GM10248 (cell line): ENCODE data around the gene LYSMD1.
"Not testable (repeated sequence)": the region's sequence is repeated elsewhere in the genome, so short reads cannot be mapped to it uniquely, and the experiment has no call there.

Experiments used
- CTCF ChIA-PET: fragments of 300-600 bp; sonication (Branson Sonifier 250); formaldehyde crosslinking; extraction: SDS; loops from one replicate; lab custom pipeline; 2021; ENCODE audit warnings: antibody characterized with exemption; lab: Yijun Ruan, JAX
- POLR2A ChIA-PET: fragments of 350-650 bp; sonication (Branson Sonifier 250); formaldehyde crosslinking; extraction: SDS; loops from one replicate; lab custom pipeline; 2020; ENCODE audit warnings: antibody characterized with exemption; lab: Yijun Ruan, JAX
- DNase-seq: peaks from one replicate; pipeline ENCODE4 v3.0.0; 2012; ENCODE audit errors: extremely low spot score
- TF ChIP-seq, protein P1 (sequence below): IDR thresholded peaks from 2 replicates; pipeline ENCODE4 v1.5.1; 2012; ENCODE audit warnings: mild to moderate bottlenecking, low read depth; ENCODE audit errors: extremely low read depth, missing control alignments, control extremely low read depth

LYSMD1 gene, protein sequence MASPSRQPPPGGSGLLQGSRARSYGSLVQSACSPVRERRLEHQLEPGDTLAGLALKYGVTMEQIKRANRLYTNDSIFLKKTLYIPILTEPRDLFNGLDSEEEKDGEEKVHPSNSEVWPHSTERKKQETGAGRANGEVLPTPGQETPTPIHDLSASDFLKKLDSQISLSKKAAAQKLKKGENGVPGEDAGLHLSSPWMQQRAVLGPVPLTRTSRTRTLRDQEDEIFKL

DNA sequence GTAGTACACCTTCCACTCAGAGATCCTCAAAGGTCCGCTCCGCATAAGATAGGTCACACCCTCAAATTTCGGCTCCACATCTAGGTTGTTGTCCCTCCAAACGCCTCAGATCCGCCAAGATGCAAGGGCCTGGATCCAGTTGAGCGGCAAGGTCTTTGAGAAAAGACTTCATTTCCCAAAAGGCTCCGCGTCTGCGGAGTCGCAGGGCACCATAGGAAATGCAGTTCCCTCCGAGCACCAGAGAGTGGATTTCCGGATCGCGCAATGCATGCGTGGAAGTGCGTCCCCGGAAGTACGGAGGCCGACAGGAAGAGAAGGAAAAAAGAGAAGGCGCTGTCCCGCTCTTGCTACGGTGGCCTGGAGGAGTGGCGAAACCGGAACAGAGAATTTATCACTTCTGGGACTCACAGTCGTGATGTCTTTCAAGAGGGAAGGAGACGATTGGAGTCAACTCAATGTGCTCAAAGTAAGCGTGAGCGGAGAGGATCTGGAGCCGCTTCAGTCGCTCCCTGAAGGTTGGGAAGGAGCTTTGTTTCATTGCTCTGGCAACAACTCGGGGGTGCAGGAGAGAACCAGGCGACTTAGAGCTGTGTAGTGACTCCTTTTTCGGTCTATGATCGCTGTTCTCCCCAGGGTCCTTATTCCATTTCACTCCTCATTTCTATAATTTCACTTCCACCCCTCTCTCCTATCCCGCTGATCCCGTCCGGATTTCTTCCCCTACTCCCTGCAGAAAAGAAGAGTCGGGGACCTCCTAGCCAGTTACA is at the start of gene LYSMD1, which contains the start of gene SCNM1:
Gene LYSMD1 (minus strand): TSS at position 165 of the 767 bp plus-strand sequence. CDS start 644 bp downstream, outside the sequence.
Gene SCNM1 (plus strand): TSS at position 407 of the 767 bp plus-strand sequence. CDS start 9 bp downstream, at position 416.
- ChIA-PET CTCF (interaction anchor here (1.4 to 3.6 kb wide), 7 partner anchors 9 to 86 kb away, joined by 3 to 16 read pairs (median 4); partner anchors contain the start of gene TNFAIP8L2), POLR2A (interaction anchor here (0.6 to 1.1 kb wide), 3 partner anchors 9 to 103 kb away, joined by 3 read pairs; partner anchors contain the start of genes TNFAIP8L2 and VPS72)
- peak; percentile 94 for DNase-seq
- TF ChIP-seq, protein P1, sequence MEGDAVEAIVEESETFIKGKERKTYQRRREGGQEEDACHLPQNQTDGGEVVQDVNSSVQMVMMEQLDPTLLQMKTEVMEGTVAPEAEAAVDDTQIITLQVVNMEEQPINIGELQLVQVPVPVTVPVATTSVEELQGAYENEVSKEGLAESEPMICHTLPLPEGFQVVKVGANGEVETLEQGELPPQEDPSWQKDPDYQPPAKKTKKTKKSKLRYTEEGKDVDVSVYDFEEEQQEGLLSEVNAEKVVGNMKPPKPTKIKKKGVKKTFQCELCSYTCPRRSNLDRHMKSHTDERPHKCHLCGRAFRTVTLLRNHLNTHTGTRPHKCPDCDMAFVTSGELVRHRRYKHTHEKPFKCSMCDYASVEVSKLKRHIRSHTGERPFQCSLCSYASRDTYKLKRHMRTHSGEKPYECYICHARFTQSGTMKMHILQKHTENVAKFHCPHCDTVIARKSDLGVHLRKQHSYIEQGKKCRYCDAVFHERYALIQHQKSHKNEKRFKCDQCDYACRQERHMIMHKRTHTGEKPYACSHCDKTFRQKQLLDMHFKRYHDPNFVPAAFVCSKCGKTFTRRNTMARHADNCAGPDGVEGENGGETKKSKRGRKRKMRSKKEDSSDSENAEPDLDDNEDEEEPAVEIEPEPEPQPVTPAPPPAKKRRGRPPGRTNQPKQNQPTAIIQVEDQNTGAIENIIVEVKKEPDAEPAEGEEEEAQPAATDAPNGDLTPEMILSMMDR: no peak

DNA sequence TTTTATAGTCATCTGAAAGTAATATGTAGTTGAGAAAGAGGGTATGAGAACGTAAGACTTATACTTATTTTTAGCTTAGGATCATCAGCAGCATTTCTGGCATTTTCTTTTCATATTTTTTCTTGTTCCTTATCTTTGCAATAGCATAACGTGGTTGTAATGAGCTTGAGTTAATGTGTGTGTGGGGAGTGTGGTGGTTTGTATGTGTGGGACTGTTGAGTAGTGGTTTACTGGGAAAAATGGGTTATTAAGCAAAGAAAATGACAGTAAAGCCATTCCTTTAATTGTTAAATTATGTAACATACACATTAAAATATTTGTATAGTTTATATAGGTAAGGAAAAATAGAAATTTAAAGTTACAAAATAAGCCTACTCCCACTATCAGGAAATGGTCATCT is 47.9 kb upstream of the LYSMD1 start:
- no peak for DNase-seq
- ChIA-PET POLR2A (no interaction called here), CTCF (no interaction called here)
- TF ChIP-seq, protein P1: no peak

DNA sequence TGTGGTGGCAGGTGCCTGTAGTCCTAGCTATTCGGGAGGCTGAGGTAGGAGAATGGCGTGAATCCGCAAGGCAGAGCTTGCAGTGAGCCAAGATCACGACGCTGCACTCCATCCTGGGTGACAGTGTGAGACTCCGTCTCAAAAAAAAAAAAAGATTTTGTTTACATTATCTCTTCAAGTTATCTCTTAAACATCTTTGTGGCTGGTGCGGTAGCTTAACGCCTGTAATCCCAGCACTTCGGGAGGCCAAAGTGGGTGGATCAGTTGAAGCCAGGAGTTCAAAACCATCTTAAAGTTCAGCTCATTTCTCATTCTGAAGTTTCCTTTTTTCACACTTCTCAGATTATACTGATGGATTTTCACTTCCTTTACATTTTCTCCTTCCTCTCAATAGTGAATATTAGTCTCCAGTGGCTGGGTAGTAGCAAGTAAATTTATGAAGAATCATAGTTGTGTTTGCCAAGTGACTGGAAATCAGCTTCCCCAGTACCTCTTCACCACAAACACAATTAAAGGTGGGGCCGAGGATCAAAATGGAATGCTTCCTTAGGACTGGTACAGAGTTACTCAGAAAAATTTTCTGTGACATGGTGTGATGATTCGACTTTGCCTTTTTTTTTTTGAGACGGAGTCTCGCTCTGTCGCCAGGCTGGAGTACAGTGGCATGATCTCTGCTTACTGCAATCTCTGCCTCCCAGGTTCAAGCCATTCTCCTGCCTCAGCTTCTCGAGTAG is 46.4 kb upstream of the LYSMD1 start:
- TF ChIP-seq, protein P1: no peak
- DNase-seq: no peak
- CTCF ChIA-PET: interaction anchor here (1.0 to 1.6 kb wide), 4 partner anchors 22 to 69 kb away, joined by 3 to 4 read pairs (median 3); partner anchors contain the start of genes LYSMD1 and SCNM1
- POLR2A ChIA-PET: interaction anchor here (1.2 kb wide), 1 partner anchor 10 kb away, joined by 4 read pairs; no protein-coding TSS in a partner anchor

DNA sequence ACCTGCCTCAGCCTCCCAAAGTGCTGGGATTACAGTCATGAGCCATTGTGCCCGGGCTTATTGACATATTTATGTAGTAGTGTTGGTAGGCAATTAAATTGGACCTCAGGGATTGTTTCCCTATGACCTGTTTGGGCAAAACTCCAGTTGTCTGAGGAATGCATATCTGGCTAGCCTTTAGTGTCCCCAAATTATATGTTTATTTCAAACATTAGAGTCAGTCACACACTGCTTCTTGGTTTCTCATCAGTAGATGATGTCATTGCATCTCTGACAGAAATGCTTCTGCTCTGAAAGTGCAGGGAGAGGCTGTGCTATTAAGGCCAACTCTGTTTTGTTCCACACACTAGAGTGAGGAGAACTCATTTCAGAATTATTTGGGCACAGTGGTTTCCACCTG is 45.1 kb upstream of the LYSMD1 start:
- TF ChIP-seq, protein P1: no peak
- ChIA-PET POLR2A (no interaction called here), CTCF (interaction anchor here (1.6 kb wide), 1 partner anchor 24 kb away, joined by 3 read pairs; no protein-coding TSS in a partner anchor)
- no peak for DNase-seq

DNA sequence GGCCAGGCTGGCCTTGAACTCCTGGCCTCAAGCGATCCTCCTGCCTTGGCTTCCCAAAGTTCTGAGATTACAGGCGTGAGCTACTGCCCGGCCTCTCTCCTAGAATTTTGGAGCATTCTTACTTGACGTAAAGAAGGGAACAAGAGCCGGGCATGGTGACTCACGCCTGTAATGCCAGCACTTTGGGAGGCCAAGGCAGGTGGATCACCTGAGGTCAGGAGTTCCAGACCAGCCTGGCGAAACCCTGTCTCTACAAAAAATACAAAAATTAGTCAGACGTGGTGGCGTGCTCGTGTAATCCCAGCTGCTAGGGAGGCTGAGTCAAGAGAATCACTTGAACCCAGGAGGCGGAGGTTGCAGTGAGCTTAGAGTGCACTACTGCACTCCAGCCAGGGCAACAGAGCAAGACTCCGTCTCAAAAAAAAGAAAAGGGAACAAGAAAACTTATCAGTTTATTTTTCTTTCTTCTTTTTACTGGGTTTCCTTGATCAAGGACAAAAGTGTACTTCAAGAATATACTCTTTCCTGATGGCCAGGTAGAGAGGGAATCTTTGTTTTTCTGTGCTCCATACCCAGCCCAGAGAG is 39.8 kb upstream of the LYSMD1 start:
- POLR2A ChIA-PET, DNase-seq: not testable (repeated sequence)
- CTCF ChIA-PET: interaction anchor here (1.0 to 1.5 kb wide), 3 partner anchors 9 to 100 kb away, joined by 3 to 4 read pairs (median 3); no protein-coding TSS in a partner anchor

DNA sequence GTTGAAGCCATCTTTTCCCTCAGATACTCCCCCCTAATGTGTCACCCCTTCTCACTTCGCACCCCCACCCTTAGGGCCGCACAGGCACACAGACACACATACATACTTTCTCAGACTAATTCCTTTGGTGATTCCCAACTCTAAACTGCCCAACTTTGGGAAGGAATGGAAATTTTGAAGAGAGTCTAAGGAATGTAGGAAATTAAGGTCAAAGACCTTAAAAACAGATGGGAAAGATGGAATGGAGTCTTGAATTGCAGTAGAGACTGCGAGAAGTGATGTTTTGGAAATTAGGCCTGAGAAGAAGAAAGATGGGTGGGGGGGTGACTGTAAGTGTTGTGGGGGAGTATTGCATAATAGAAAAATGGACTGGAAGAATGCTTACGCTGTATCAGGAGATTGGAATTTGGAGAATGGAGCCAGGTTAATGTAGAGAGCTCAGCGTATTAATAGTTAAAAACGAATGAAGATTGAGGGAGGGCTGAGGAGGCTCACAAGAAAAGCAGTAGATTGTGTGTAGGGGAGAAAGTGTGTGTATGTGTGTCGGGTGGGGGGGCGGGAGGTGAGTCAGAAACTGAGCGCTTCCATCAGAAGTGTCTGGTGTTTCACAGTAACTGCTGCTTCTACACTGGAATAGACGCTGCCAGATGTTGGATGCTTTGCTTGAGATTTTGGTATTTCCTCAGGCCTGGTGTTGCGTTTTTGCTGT is 34.3 kb upstream of the LYSMD1 start:
- no peak for DNase-seq
- ChIA-PET CTCF (interaction anchor here (1.0 to 2.3 kb wide), 3 partner anchors 22 to 141 kb away, joined by 3 to 11 read pairs (median 3); partner anchors contain the start of gene TMOD4), POLR2A (interaction anchor here (1.4 kb wide), 1 partner anchor 10 kb away, joined by 8 read pairs; the partner anchor contains the start of gene VPS72)
- TF ChIP-seq, protein P1: no peak
